ENCODE data around the gene EXOC3L1. TPM values are rescaled to one million over a fixed set of nuclear protein-coding genes. Genes with fewer than 3 reads are reported as not detected.

Gene EXOC3L1
- total RNA-seq, 4 donors from 2014 or later = 0.20 to 2.3 (median 0.88) TPM

DNA sequence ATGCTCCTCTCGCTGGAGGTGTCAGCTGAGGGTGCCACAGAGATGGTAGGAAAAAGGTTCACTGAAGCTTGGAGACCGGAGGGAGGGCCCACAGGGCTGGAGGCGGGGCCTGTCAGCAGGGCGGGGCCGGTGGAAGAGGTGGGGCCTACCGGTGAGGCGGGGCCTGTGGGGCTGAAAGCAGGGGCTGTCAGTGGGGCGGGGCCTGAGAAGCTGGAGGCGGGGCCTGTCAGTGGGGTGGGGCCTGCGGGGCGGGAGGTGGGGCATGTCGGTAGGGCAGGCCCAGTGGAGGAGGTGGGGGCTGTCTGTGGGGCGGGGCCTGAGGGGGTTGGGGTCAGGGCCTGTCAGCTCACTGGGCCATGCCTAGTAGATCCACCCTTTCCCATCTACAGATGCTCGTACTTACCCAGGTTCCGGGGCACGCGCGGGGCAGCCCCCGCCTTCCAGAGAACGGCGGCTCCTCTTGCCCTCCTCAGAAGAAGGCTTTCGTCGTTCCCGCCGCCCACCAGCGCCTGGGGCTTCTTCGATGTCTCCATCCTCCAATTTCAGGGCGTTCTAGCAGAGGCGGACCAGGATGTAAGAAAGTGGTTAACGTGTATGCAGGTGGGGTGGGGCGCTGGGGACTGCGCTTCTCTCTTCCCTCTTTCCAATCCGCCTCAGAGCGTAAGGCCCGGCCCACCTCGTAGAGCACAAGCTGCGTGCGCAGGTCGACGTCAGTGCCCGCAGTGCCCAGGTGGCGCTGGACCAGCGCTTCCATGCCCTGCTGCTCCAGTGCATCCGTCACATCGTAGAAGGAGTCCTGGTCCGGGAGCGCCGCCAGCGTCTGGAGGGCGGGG, 46.8 kb upstream of the EXOC3L1 start:
- peaks cover 0 to 74% of the 10 kb centered on the region in 2 donors for H3K36me3 ChIP-seq
- H3K27me3 ChIP-seq = no peaks in the 10 kb centered on the region
- TF ChIP-seq, protein P1, sequence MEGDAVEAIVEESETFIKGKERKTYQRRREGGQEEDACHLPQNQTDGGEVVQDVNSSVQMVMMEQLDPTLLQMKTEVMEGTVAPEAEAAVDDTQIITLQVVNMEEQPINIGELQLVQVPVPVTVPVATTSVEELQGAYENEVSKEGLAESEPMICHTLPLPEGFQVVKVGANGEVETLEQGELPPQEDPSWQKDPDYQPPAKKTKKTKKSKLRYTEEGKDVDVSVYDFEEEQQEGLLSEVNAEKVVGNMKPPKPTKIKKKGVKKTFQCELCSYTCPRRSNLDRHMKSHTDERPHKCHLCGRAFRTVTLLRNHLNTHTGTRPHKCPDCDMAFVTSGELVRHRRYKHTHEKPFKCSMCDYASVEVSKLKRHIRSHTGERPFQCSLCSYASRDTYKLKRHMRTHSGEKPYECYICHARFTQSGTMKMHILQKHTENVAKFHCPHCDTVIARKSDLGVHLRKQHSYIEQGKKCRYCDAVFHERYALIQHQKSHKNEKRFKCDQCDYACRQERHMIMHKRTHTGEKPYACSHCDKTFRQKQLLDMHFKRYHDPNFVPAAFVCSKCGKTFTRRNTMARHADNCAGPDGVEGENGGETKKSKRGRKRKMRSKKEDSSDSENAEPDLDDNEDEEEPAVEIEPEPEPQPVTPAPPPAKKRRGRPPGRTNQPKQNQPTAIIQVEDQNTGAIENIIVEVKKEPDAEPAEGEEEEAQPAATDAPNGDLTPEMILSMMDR (IDR thresholded peaks at IDR 0.05 in 4 of 5, conservative IDR thresholded peaks at IDR 0.05 in 1 of 5) = no peak
- no peak for TF ChIP-seq POLR2A (IDR thresholded peaks at IDR 0.05)
- in situ Hi-C loops (cut with MboI; ENCODE audit: low sequenced_read_pairs in 4 of 4) = no loop called here
- peak in 1 of 2 donors; percentile 18 for ATAC-seq
- H3K4me1 ChIP-seq = peaks cover 34 to 35% of the 10 kb centered on the region in 2 donors
- H3K4me3 ChIP-seq = no peak overlapping the region
- DNase-seq = peak; percentile 43 to 82
- peak overlapping the region; percentile 94 to 99 (median 98) for H3K27ac ChIP-seq
- intact Hi-C loops (cut with DNase I; ENCODE audit: low total_unique reads) = no loop called here
- H3K9me3 ChIP-seq = no peaks in the 10 kb centered on the region

DNA sequence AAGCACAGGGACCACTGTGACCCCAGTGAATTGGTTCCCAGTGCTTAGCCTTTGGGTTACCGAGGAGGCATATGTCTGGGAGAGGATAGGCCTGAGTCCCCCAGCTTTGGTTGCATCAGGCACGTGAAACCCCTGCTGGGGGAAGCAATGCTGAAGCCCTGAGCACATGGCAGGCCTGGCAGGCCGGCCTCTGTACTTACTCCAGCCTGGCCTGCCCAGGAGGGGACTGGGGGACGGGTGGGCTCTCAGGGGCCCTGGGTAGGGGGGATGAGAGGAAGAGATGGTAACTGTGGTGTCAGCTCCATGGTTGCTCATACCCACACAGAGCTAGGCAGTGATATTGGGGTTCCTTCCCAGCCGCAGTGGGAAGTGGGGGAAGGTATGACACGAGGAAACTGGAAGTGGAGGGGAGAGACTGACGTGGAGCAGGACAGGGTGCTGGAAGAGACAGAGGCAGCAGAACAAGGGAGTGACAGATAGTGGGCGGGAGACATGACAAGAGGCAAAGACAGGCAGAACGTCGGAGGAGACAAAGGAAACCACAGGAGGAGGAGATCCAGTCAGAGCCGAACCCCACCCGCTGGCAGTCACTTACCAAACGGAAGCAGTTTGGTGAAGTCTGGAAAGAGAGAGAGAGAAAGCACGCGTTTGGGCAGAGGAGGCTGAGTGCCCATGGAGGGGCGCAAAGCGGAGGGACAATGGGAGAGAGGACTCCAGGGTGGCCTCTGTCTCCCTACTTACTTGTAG, 46.1 kb upstream of the EXOC3L1 start:
- peak overlapping the region; percentile 18 to 99 (median 95) for H3K27ac ChIP-seq
- in situ Hi-C loops (cut with MboI; ENCODE audit: low sequenced_read_pairs in 4 of 4) = no loop called here
- no peak for ATAC-seq
- H3K36me3 ChIP-seq = peaks cover 0 to 82% of the 10 kb centered on the region in 2 donors
- no peak for DNase-seq
- TF ChIP-seq, protein P1 (IDR thresholded peaks at IDR 0.05 in 4 of 5, conservative IDR thresholded peaks at IDR 0.05 in 1 of 5) = no peak
- peaks cover 26 to 28% of the 10 kb centered on the region in 2 donors for H3K4me1 ChIP-seq
- no peak overlapping the region for H3K4me3 ChIP-seq
- no peaks in the 10 kb centered on the region for H3K27me3 ChIP-seq
- intact Hi-C loops (cut with DNase I; ENCODE audit: low total_unique reads) = no loop called here
- no peaks in the 10 kb centered on the region for H3K9me3 ChIP-seq

DNA sequence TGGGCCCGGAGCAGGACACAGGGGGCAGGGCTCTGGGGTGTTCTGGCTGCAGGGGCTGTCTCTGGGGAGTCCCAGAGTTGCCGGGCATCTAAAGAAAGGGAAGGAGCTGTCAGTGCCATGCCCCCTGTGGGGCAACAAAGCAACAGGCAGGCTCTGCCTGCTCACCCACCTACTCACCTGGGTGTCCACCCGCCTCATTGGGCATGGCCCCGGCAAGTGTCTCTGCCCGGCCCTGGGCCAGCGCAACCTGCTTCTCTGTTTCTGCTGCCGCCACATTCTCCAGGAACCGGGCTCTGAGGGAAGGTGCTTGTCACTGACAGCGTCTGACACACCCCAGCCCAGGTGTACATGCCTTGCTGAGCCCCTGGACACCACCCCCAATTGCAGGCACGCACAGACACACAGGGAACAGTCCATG, 44.3 kb upstream of the EXOC3L1 start:
- Histone ChIP-seq H3K9me3 (no peaks in the 10 kb centered on the region), H3K27ac (peak overlapping the region in 2 of 4 donors; percentile 30 to 48), H3K36me3 (peaks cover 0 to 95% of the 10 kb centered on the region in 2 donors), H3K4me3 (no peak overlapping the region), H3K27me3 (no peaks in the 10 kb centered on the region), H3K4me1 (peaks cover 8 to 11% of the 10 kb centered on the region in 2 donors)
- in situ Hi-C loops (cut with MboI; ENCODE audit: low sequenced_read_pairs in 4 of 4) (no loop called here), intact Hi-C loops (cut with DNase I; ENCODE audit: low total_unique reads) (no loop called here)
- no peak for ATAC-seq
- TF ChIP-seq POLR2A (IDR thresholded peaks at IDR 0.05) = no peak
- TF ChIP-seq, protein P1 (IDR thresholded peaks at IDR 0.05 in 4 of 5, conservative IDR thresholded peaks at IDR 0.05 in 1 of 5) = no peak
- DNase-seq = no peak

DNA sequence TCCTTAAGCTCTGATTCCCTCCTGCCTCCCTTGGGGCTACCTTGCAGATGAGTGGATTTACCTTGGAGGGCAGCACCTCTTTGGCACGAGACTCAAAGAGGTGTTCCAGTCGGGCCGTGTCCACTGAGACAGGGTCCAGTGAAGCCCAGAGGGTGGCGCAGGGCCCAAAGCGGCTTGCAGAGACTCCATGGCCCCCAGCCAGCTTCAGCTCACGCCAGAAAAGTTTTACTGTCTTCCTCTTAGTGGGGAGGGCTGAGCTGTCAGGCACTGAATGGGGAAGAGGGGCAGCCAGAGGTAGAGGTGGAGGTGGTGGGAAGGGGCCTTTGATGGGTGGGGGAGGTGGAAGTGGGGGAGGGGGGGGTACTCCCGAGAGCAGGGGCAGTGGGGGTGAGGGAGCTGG, 43.7 kb upstream of the EXOC3L1 start:
- ATAC-seq = no peak

More for the DNA sequence above, 43.7 kb upstream of the EXOC3L1 start:
- Histone ChIP-seq H3K9me3 (no peaks in the 10 kb centered on the region), H3K4me1 (peaks cover 2 to 5% of the 10 kb centered on the region in 2 donors), H3K27ac (peak overlapping the region in 1 of 4 donors; percentile 48), H3K4me3 (no peak overlapping the region), H3K27me3 (no peaks in the 10 kb centered on the region), H3K36me3 (peaks cover 0 to 95% of the 10 kb centered on the region in 2 donors)
- intact Hi-C loops (cut with DNase I; ENCODE audit: low total_unique reads) = no loop called here
- no peak for TF ChIP-seq POLR2A (IDR thresholded peaks at IDR 0.05)
- TF ChIP-seq, protein P1 (IDR thresholded peaks at IDR 0.05 in 4 of 5, conservative IDR thresholded peaks at IDR 0.05 in 1 of 5) = no peak
- in situ Hi-C loops (cut with MboI; ENCODE audit: low sequenced_read_pairs in 4 of 4) = no loop called here
- no peak for DNase-seq

All from gastrocnemius medialis (tissue), 4 donors.